ENCODE measurements around the gene PCID2.

PCID2 gene

DNA sequence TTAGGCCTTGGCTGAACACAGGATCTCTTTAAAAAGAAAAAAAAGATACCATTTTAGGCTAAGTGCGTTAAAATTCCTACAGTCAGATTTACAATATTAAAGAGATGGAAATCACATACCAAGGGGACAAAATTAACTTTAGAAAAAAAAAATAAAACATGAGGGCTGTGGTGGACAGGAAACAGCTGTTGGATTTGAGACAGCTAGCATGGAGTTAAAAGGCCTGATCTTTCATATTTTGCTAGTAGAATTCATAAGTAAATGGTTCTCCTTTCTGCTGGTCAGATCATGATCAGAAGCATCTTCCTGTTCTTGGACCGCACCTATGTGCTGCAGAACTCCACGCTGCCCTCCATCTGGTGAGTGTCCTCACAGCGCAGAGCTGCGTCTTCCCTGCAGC, 20.7 kb upstream of the PCID2 start:
- ChIA-PET CTCF (no interaction called here), POLR2A (no interaction called here)
- TF ChIP-seq LEF1 (IDR thresholded peaks at IDR 0.05; ENCODE audit: borderline replicate concordance) (no peak), CTBP1 (IDR thresholded peaks at IDR 0.05; ENCODE audit: borderline replicate concordance) (no peak), FOXK2 (IDR thresholded peaks at IDR 0.05) (no peak), SUZ12 (IDR thresholded peaks at IDR 0.05) (no peak), ZNF384 (IDR thresholded peaks at IDR 0.05) (no peak), FOXA1 (IDR thresholded peaks at IDR 0.05) (no peak), FOXM1 (IDR thresholded peaks at IDR 0.05; ENCODE audit: borderline replicate concordance) (no peak), BHLHE40 (IDR thresholded peaks at IDR 0.05; ENCODE audit: borderline replicate concordance) (no peak), ARNT (IDR thresholded peaks at IDR 0.05) (no peak)
- no peak for DNase-seq (ENCODE audit: extremely low spot score)

GRCh38 chr13:113226873-113227450, 18.5 kb upstream of the PCID2 start:
- TF ChIP-seq LEF1 (IDR thresholded peaks at IDR 0.05; ENCODE audit: borderline replicate concordance) (no peak), ELF4 (IDR thresholded peaks at IDR 0.05) (no peak), TARDBP (IDR thresholded peaks at IDR 0.05) (no peak), FOXK2 (IDR thresholded peaks at IDR 0.05) (no peak)
- TF ChIP-seq, protein P1, sequence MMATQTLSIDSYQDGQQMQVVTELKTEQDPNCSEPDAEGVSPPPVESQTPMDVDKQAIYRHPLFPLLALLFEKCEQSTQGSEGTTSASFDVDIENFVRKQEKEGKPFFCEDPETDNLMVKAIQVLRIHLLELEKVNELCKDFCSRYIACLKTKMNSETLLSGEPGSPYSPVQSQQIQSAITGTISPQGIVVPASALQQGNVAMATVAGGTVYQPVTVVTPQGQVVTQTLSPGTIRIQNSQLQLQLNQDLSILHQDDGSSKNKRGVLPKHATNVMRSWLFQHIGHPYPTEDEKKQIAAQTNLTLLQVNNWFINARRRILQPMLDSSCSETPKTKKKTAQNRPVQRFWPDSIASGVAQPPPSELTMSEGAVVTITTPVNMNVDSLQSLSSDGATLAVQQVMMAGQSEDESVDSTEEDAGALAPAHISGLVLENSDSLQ (IDR thresholded peaks at IDR 0.05) = no peak
- ChIA-PET POLR2A (interaction anchor here (2.1 kb wide), 1 partner anchor 18 kb away, joined by 12 read pairs; the partner anchor contains the start of genes CUL4A and PCID2), CTCF (interaction anchor here (0.7 kb wide), 1 partner anchor 19 kb away, joined by 4 read pairs; no protein-coding TSS in a partner anchor)
- no peak for DNase-seq (ENCODE audit: extremely low spot score)

- CTCF ChIA-PET = no interaction called here
- TF ChIP-seq ARNT (IDR thresholded peaks at IDR 0.05) (no peak), HDGF (IDR thresholded peaks at IDR 0.05; ENCODE audit: borderline replicate concordance) (no peak), NFRKB (IDR thresholded peaks at IDR 0.05) (no peak), ZNF384 (IDR thresholded peaks at IDR 0.05) (no peak)
- TF ChIP-seq, protein P1 (IDR thresholded peaks at IDR 0.05) = no peak
- POLR2A ChIA-PET = interaction anchor here (2.1 kb wide), 1 partner anchor 16 kb away, joined by 12 read pairs; the partner anchor contains the start of genes CUL4A and PCID2
- DNase-seq (ENCODE audit: extremely low spot score) = no peak
Measured at GRCh38 chr13:113225515-113225914, 17.0 kb upstream of the PCID2 start.

DNA sequence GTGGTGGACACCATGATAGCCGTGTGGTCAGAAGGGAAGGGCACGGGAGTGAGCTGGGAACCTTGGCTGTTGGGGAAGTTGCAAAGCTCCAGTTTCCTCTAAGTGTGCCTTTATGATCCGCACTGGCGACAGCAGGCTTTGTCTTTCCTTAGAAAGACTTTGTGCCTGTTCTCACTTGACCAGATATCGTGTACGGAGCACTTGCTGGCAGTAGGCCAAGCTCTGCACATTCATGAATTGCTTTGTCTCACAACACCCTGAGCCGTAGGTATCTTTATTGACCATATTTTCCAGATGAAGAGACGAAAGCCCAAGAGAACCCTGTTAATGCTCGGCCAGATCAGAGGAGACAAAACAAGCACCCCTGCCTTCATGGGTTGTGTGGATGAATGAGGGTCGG, 16.0 kb upstream of the PCID2 start:
- CTCF ChIA-PET = no interaction called here
- no peak for DNase-seq (ENCODE audit: extremely low spot score)
- POLR2A ChIA-PET = interaction anchor here (2.1 kb wide), 1 partner anchor 15 kb away, joined by 12 read pairs; the partner anchor contains the start of genes CUL4A and PCID2
- TF ChIP-seq, protein P1 (IDR thresholded peaks at IDR 0.05) = no peak
- TF ChIP-seq CTBP1 (IDR thresholded peaks at IDR 0.05; ENCODE audit: borderline replicate concordance) (no peak), FOXM1 (IDR thresholded peaks at IDR 0.05; ENCODE audit: borderline replicate concordance) (no peak), ZNF384 (IDR thresholded peaks at IDR 0.05) (no peak), BHLHE40 (IDR thresholded peaks at IDR 0.05; ENCODE audit: borderline replicate concordance) (no peak), ELF4 (IDR thresholded peaks at IDR 0.05) (no peak), ARNT (IDR thresholded peaks at IDR 0.05) (no peak), HDGF (IDR thresholded peaks at IDR 0.05; ENCODE audit: borderline replicate concordance) (no peak), SUZ12 (IDR thresholded peaks at IDR 0.05) (no peak)

GRCh38 chr13:113223070-113223469, 14.6 kb upstream of the PCID2 start:
- TF ChIP-seq SUZ12 (IDR thresholded peaks at IDR 0.05) (no peak), HDGF (IDR thresholded peaks at IDR 0.05; ENCODE audit: borderline replicate concordance) (no peak), TARDBP (IDR thresholded peaks at IDR 0.05) (no peak), CTBP1 (IDR thresholded peaks at IDR 0.05; ENCODE audit: borderline replicate concordance) (no peak), BHLHE40 (IDR thresholded peaks at IDR 0.05; ENCODE audit: borderline replicate concordance) (no peak), SP1 (IDR thresholded peaks at IDR 0.05) (no peak), L3MBTL2 (conservative IDR thresholded peaks at IDR 0.05) (no peak), FOXA1 (IDR thresholded peaks at IDR 0.05) (no peak), ZNF384 (IDR thresholded peaks at IDR 0.05) (no peak), FOXK2 (IDR thresholded peaks at IDR 0.05) (no peak), NFRKB (IDR thresholded peaks at IDR 0.05) (no peak), ARNT (IDR thresholded peaks at IDR 0.05) (no peak), ELF4 (IDR thresholded peaks at IDR 0.05) (no peak), FOXM1 (IDR thresholded peaks at IDR 0.05; ENCODE audit: borderline replicate concordance) (no peak), LEF1 (IDR thresholded peaks at IDR 0.05; ENCODE audit: borderline replicate concordance) (no peak)
- TF ChIP-seq, protein P1 (IDR thresholded peaks at IDR 0.05) = no peak
- no peak for DNase-seq (ENCODE audit: extremely low spot score)
- ChIA-PET CTCF (no interaction called here), POLR2A (no interaction called here)

- TF ChIP-seq BHLHE40 (IDR thresholded peaks at IDR 0.05; ENCODE audit: borderline replicate concordance) = no peak
- no peak for TF ChIP-seq L3MBTL2 (conservative IDR thresholded peaks at IDR 0.05)
- TF ChIP-seq, protein P1 (IDR thresholded peaks at IDR 0.05) = no peak
- TF ChIP-seq LEF1 (IDR thresholded peaks at IDR 0.05; ENCODE audit: borderline replicate concordance) = no peak
- no peak for TF ChIP-seq CTBP1 (IDR thresholded peaks at IDR 0.05; ENCODE audit: borderline replicate concordance)
- no peak for TF ChIP-seq ELF4 (IDR thresholded peaks at IDR 0.05)
- TF ChIP-seq FOXM1 (IDR thresholded peaks at IDR 0.05; ENCODE audit: borderline replicate concordance) = no peak
- ChIA-PET POLR2A (no interaction called here), CTCF (no interaction called here)
- DNase-seq (ENCODE audit: extremely low spot score) = no peak
Measured at GRCh38 chr13:113220877-113221276, 12.4 kb upstream of the PCID2 start.

Data from HEK293T (cell line).